MV-4-11 (cell line): ENCODE measurements around the gene DNAJC17.

ENCODE experiments used
- DNase-seq: peaks from one replicate; lab custom pipeline; 2025; lab: John Stamatoyannopoulos, UW

DNAJC17 gene

DNA sequence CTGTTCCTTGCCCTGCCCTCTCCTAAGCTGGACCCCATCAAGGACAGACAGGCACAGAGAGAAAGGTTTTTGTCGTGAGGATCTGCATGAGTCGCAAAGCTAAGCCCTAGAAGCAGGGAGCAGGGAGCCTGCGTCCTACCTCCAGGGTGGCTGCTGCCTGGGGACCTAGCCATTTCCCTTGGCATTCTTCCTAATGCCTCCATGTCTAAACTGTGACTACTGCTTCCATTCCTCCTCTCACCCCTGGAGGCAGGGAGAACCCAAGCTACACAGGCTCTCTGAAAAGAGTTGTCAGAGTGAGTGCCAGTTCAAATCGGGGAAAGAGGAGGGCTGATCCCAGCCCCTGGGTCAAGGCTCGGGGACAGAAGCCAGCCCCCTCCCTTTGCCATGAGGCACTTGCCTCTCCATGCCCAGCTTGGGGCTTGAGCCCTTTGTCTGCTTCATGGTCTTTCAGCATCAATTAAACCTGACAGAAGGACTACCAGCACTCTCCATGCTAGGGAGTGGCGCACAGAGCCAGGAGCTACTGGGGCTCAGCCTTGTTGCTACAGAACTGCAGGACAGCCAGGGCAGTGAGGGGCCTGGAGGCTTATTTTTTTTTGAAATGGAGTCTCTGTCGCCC, 41.0 kb downstream of the DNAJC17 start:
- no peak for DNase-seq

DNA sequence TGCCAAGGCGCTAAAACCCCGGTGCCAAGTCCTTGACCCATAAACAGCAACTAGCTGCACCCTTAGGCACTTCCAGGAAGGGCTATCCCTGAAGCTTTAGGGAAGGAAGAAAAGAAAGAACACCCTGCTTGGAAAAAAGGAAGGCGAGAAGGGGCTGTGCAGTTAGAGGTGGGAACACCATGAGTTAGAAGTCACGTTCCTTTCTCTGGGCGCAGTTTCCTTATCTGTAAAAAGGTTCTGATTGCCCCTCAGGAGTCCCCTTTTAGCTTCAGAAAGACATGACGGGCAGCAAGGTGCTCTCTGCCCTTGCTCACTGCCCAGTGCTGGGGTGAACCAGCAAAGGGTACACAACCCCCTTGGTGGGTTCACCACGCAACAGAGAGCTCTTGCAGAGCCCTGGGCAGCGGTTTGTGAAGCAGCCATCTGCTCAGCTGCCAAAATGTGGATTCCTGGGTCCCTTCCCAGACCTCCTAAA, 42.6 kb downstream of the DNAJC17 start:
- DNase-seq, result no peak

- peak; percentile 69 for DNase-seq
Measured at GRCh38 chr15:40763801-40764628, 43.3 kb downstream of the DNAJC17 start, which contains the start of gene GCHFR. TSS of gene GCHFR (plus strand) at chr15:40764068. CDS start at chr15:40764181, 113 bp downstream.

DNA sequence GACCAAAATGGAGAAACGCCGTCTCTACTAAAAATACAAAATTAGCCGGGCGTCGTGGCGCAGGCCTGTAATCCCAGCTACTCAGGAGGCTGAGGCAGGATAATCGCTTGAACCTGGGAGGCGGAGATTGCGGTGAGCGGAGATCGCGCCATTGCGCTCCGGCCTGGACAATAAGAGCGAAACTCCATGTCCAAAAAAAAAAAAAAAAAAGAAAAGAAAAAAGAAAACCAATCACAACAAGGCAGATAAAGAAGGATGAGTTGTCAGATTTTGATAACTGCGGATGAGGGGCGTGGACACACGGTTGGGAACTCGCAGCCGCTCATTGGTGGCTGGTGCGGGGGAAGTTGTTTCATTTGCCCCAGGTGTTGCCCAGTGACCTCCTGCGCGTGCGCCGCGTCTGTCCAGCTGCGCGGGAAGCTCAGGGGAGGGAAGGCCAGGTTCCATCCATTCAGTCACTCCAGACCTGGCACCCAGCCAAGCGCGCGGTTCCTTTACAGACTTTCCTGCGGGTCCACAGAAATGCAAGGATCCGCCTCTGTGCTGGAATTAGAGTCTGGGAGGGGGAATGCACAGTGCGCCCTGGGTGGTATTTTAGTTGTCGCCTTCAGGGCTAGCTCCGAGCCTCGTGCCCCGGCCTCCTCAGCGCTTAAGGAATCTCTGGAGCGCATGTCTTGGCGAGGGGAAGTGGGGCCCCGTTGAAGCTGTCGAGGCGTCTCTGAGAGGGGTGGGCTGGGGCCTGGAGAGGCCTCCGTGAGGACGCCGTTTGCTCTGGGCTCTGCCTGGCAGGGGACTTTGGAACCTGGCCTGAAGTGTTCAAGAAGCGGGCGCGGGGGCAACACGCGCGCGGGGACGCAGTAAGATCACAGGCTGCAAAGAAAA, 44.1 kb downstream of the DNAJC17 start:
- DNase-seq, result peak; percentile 40

DNA sequence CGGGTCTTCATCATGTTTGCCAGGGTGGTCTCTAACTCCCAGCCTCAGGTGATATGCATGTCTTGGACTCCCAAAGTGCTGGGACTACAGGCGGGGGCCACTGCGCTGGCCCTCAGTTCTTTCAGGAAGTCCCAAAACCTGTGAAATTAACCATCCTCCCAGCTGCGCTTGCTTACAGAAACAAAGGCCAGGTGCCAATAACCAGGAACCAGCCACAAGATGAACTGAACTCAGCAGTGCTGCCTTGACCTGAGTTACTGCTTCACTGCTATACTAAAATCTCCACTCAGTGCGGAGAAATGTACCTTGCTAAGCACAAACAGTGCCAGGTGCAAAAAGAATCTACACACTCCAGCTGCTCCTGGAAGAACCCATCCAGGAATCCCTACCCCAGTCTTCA, 47.3 kb downstream of the DNAJC17 start:
- no peak for DNase-seq

DNA sequence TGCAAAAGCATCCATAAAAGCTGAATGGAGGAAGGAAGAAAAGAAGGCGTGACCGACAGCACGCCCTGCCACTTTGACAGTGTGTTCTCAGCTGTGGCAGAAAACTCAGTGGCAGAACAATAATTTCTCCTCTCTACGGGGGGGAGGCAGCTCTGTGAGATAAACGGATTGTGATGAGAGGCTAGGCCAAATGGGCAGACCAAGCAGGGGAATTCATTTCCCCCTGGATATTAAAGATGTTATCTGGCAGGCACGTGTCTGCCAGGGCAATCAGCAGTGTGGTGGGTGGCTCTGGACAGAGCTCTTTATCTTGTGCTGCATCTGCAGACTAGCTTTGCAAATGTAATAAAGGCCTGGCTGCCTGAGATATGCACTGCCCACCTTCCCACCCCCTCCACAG, 50.3 kb downstream of the DNAJC17 start:
- DNase-seq, result no peak

- DNase-seq, result no peak
Measured at GRCh38 chr15:40755812-40756208, 51.5 kb downstream of the DNAJC17 start.

DNA sequence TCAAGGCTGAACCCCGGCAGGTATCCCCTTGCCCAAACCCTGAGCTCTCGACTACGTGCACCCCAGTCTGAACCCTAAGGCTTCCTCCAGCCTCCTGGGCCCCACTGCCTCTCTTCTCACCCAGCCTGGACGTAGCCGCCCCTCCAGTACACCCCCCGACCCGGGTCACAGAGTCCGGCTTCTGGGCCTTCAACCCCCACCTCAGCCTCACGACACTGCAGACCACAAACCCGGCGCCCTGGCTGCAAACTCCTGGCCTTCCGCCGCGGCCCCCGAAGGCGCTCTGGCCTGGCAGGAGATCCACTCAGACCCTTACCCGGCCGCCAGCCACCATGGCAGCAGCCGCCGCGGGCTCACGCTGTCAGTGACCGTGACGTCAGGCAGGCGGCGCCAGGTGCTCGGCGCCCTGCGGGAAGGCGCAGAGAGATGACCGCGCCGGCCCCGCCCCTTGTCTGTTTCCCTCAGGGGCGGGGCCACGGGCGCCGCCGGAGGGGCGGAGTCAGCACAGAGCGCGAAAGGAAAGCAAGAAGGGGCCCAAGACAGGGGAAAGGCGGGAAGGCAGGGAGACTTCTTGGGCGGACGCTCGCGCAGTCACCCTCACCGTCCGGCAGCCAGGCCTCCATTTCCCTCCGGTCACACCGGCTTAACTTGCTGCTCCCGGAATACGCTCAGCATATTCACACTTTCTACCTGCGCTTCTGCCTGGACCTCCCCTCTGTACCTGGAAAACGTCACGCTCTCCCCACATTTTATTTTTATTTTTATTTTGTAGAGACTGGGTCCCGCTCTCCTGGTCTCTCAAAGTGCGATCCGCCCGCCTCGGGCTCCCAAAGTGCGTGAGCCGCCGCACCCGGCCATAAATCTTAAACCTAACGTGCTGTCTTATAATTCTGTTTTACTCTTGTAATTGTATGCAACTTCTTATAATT, 52.1 kb downstream of the DNAJC17 start, which contains the start of gene RMDN3:
Gene RMDN3, minus strand, starts transcription at position 372 of the 929 bp plus-strand sequence. CDS start 471 bp downstream, outside the sequence.
- DNase-seq, result peak; percentile 88

DNA sequence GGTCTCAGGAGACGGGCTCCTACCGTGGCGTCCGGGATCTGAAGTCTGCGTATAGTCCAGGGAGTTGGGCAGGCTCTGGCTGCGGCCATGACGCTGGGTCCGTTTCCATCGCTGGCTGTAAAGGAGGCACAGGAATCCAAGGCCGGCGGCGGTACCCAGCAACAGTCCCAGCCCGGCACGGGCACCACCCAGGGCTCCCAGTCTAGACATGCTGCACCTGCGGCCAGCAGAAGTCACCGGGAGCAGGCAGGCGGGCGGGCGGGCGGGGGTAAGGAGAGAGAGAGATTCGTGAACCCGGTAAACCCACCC, 52.7 kb downstream of the DNAJC17 start:
- DNase-seq, result no peak

DNA sequence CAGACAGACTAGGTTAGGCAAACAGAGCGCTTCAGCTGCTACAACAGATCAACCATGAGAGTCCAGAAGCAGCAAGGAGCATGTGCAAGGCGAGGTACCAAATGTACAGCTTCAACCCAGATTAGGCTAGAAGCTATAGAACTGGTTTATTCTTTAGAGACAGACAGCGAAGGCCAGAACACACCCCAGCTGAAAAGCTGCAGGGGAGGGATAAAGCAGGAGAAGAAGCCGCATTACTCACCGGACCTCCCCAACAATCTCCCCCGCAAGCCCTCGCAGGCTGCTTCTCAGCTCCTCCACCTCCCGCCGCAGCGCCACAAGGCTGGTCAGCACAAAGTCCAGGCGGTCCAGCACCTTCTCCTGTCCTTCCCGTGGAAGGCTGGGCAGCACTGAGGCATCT, 55.5 kb downstream of the DNAJC17 start:
- DNase-seq, result no peak

GRCh38 chr15:40750885-40751284, 56.4 kb downstream of the DNAJC17 start:
- DNase-seq, result no peak

GRCh38 chr15:40749151-40749630, 58.1 kb downstream of the DNAJC17 start:
- no peak for DNase-seq

GRCh38 chr15:40747685-40748631, 59.3 kb downstream of the DNAJC17 start:
- DNase-seq, result no peak

GRCh38 chr15:40746916-40747418, 60.3 kb downstream of the DNAJC17 start:
- DNase-seq, result peak; percentile 47

DNA sequence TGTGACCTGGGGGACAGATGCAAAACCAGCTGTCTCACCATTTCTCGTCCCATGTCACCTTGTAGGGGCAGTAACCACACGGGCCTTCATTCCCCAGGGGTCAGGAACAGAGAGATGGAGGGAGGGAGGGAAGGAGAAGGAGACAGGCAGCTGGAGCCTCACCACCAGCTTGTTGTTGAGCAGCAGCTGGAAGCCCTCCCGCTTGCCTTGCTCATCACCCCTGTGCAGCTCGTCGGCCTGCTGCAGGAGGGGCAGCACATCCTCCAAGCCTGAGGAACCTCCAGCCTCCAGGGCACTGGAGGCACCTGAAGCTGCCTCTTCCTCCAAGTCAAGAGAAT, 62.5 kb downstream of the DNAJC17 start:
- DNase-seq, result no peak

GRCh38 chr15:40743921-40744814, 63.1 kb downstream of the DNAJC17 start:
- DNase-seq, result peak; percentile 80

GRCh38 chr15:40743485-40743901, 63.8 kb downstream of the DNAJC17 start:
- DNase-seq, result no peak

DNA sequence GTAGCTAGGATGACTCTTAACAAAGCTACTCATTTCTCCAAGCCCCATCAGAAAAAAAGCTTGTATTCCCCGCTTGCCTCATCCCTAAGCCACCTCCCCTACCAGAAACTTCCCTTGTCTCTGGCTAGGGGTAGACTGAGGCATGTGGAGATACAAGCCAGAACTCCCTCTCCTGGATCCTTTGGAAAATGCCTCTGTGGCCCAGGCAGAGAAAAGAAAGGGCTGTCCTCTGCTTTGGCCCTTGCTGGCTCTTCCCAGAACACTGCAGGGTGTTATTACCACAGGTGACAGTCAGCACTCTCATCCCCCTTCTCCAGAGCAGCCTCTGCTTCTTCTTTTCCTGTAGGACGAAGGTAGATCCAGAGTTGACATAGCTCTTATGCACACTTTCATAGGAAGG, 67.4 kb downstream of the DNAJC17 start:
- DNase-seq, result no peak

- no peak for DNase-seq
Measured at GRCh38 chr15:40739047-40739446, 68.2 kb downstream of the DNAJC17 start.
